ENCODE data around the gene GABPB2.
A peak's percentile ranks its signal among the peaks of the same experiment; 100 is the strongest.

GABPB2 gene

GRCh38 chr1:151070474-151071276 lies at the start of gene GABPB2:
GABPB2 (plus strand) TSS chr1:151070761; CDS start chr1:151088190, 17,429 bp downstream.
- peak; percentile 60 to 80 (median 69) for DNase-seq (ENCODE audit: low read depth in 3 of 3, low spot score in 1 of 3)

- peak; percentile 65 to 75 (median 74) for DNase-seq (ENCODE audit: low read depth in 3 of 3, low spot score in 1 of 3)
Observed at GRCh38 chr1:151024540-151025146, 45.9 kb upstream of the GABPB2 start.

GRCh38 chr1:151026460-151026859 lies 44.1 kb upstream of the GABPB2 start:
- no peak for DNase-seq (ENCODE audit: low read depth in 3 of 3, low spot score in 1 of 3)

- no peak for DNase-seq (ENCODE audit: low read depth in 3 of 3, low spot score in 1 of 3)
Observed at GRCh38 chr1:151032164-151032563, 38.4 kb upstream of the GABPB2 start.

- DNase-seq (ENCODE audit: low read depth in 3 of 3, low spot score in 1 of 3): no peak
Observed at GRCh38 chr1:151035167-151035566, 35.4 kb upstream of the GABPB2 start.

GRCh38 chr1:151036356-151036755 lies 34.2 kb upstream of the GABPB2 start, which contains the start of gene BNIPL:
BNIPL (plus strand) TSS chr1:151036586; CDS start chr1:151036726, 140 bp downstream.
- DNase-seq (ENCODE audit: low read depth in 3 of 3, low spot score in 1 of 3): no peak

- DNase-seq (ENCODE audit: low read depth in 3 of 3, low spot score in 1 of 3): no peak
Observed at GRCh38 chr1:151037032-151037431, 33.5 kb upstream of the GABPB2 start.

- no peak for DNase-seq (ENCODE audit: low read depth in 3 of 3, low spot score in 1 of 3)
Observed at GRCh38 chr1:151039521-151039920, 31.0 kb upstream of the GABPB2 start.

- no peak for DNase-seq (ENCODE audit: low read depth in 3 of 3, low spot score in 1 of 3)
Observed at GRCh38 chr1:151043163-151043562, 27.4 kb upstream of the GABPB2 start.

- DNase-seq (ENCODE audit: low read depth in 3 of 3, low spot score in 1 of 3): peak in 2 of 3 donors; percentile 31 to 47
Observed at GRCh38 chr1:151047591-151047924, 23.0 kb upstream of the GABPB2 start, which contains the start of gene C1orf56. C1orf56 (plus strand) TSS chr1:151047751; CDS start chr1:151047848, 97 bp downstream.

GRCh38 chr1:151047925-151048644 lies 22.5 kb upstream of the GABPB2 start:
- peak in 1 of 3 donors; percentile 34 for DNase-seq (ENCODE audit: low read depth in 3 of 3, low spot score in 1 of 3)

GRCh38 chr1:151048645-151049032 lies 21.9 kb upstream of the GABPB2 start:
- DNase-seq (ENCODE audit: low read depth in 3 of 3, low spot score in 1 of 3): no peak

- no peak for DNase-seq (ENCODE audit: low read depth in 3 of 3, low spot score in 1 of 3)
Observed at GRCh38 chr1:151049458-151049857, 21.1 kb upstream of the GABPB2 start.

- DNase-seq (ENCODE audit: low read depth in 3 of 3, low spot score in 1 of 3): no peak
Observed at GRCh38 chr1:151050051-151050688, 20.4 kb upstream of the GABPB2 start.

GRCh38 chr1:151051356-151052009 lies 19.1 kb upstream of the GABPB2 start:
- no peak for DNase-seq (ENCODE audit: low read depth in 3 of 3, low spot score in 1 of 3)

GRCh38 chr1:151054971-151055547 lies 15.5 kb upstream of the GABPB2 start:
- no peak for DNase-seq (ENCODE audit: low read depth in 3 of 3, low spot score in 1 of 3)

- no peak for DNase-seq (ENCODE audit: low read depth in 3 of 3, low spot score in 1 of 3)
Observed at GRCh38 chr1:151055581-151055980, 15.0 kb upstream of the GABPB2 start.

GRCh38 chr1:151056149-151056548 lies 14.4 kb upstream of the GABPB2 start:
- DNase-seq (ENCODE audit: low read depth in 3 of 3, low spot score in 1 of 3): no peak

GRCh38 chr1:151058692-151059091 lies 11.9 kb upstream of the GABPB2 start:
- DNase-seq (ENCODE audit: low read depth in 3 of 3, low spot score in 1 of 3): no peak
